Measurements from ENCODE around the gene MRPS2. TPM values are rescaled to one million over a fixed set of nuclear protein-coding genes. Genes with fewer than 3 reads are reported as not detected.
A peak's percentile ranks its signal among the peaks of the same experiment; 100 is the strongest.

MRPS2 gene
- total and polyA plus RNA-seq, 9 of the 15 experiments (the other 6 are each of a cell fraction or from before 2014, with no cell fraction given) = 8.0 to 167 (median 81.3) TPM

GRCh38 chr9:135500071-135500524 is 384 bp upstream of the MRPS2 start:
- no TSS peak for BruUV-seq (replicated peaks)
- ChIA-PET CTCF (ENCODE audit: low intra/inter-chr PET ratio) (interaction anchor here (0.7 kb wide), 1 partner anchor 1707 kb away, joined by 3 read pairs; no protein-coding TSS in a partner anchor), POLR2A (interaction anchor here (0.7 kb wide), 1 partner anchor 13 kb away, joined by 3 read pairs; no protein-coding TSS in a partner anchor)
- WGBS (ENCODE audit: insufficient coverage, low coverage, missing lambda C conversion rate) = 1% methylated on average over 23 of the region's 29 CpGs
- peak; percentile 16 for ATAC-seq
- H3K27me3 ChIP-seq (ENCODE audit: control insufficient read depth in 2 of 2, insufficient read depth in 2 of 2, low read length in 2 of 2) = no peaks in the 10 kb centered on the region
- in situ Hi-C loops (cut with MboI) (no loop called here), intact Hi-C loops (cut with micrococcal nuclease) (loop anchor here (2.0 kb wide), 1 partner anchor 59 kb away; no protein-coding TSS in a partner anchor)
- no peak overlapping the region; the same call in 2 of the 3 replicates for H3K27ac ChIP-seq (ENCODE audit: extremely low read depth, low read depth, low read length)
- H3K9me3 ChIP-seq (replicated peaks; ENCODE audit: control insufficient read depth, insufficient read depth, low read depth, low read length) = no peaks in the 10 kb centered on the region
- H3K4me2 ChIP-seq (ENCODE audit: insufficient read depth, low read length) = peak overlapping the region; percentile 88
- H3K9ac ChIP-seq (ENCODE audit: insufficient read depth in 1 of 2, low read depth in 2 of 2, low read length in 2 of 2) = peak overlapping the region; percentile 92 to 93; a peak in 3 of 4 replicates
- peaks cover 8 to 64% of the 10 kb centered on the region in 2 experiments for H3K4me1 ChIP-seq (replicated peaks in 1 of 2; ENCODE audit: control insufficient read depth in 2 of 2, insufficient read depth in 2 of 2, low read length in 2 of 2)
- peak overlapping the region; percentile 78 for H3K4me3 ChIP-seq
- peaks cover 37% of the 10 kb centered on the region for H3K36me3 ChIP-seq (ENCODE audit: control insufficient read depth, insufficient read depth, low read length)
- peaks cover 41% of the 10 kb centered on the region for H3K79me2 ChIP-seq (ENCODE audit: control insufficient read depth, insufficient read depth, low read length)
- DNase-seq (ENCODE audit: extremely low read depth in 1 of 4, low spot score in 3 of 4) = no peak
- H3K9me1 ChIP-seq (ENCODE audit: control insufficient read depth, insufficient read depth, low read length) = no peaks in the 10 kb centered on the region
- peak overlapping the region; percentile 89 for H2AFZ ChIP-seq (ENCODE audit: low read depth, low read length)
- FAIRE-seq = no peak
- peaks cover 21% of the 10 kb centered on the region for H4K20me1 ChIP-seq (replicated peaks; ENCODE audit: control insufficient read depth, insufficient read depth, low read length)
- TF ChIP-seq GTF2E2 (tag; IDR thresholded peaks at IDR 0.05) = peak; percentile 54; the same call in 1 of the 2 replicates
- TF ChIP-seq E2F1 (CRISPR knock-in tag; IDR thresholded peaks at IDR 0.05) = 0 out of 2 replicates have a peak, but pooled peaks have one; percentile 37
- no peak; the same call in 1 of the 2 replicates for TF ChIP-seq ZNF740 (CRISPR knock-in tag; IDR thresholded peaks at IDR 0.05)
- peak in 1 of 2 experiments; percentile 7; a peak in 1 of 4 replicates for TF ChIP-seq ZNF740 (tag; IDR thresholded peaks at IDR 0.05)
- TF ChIP-seq ZNF583 (CRISPR knock-in tag; IDR thresholded peaks at IDR 0.05) = no peak
- TF ChIP-seq ZNF197 (CRISPR knock-in tag; IDR thresholded peaks at IDR 0.05; ENCODE audit: low read depth) = peak; percentile 59; the same call in 1 of the 2 replicates
- TF ChIP-seq NRF1 (conservative IDR thresholded peaks at IDR 0.05 in 1 of 2, IDR thresholded peaks at IDR 0.05 in 1 of 2) = peak in 1 of 2 experiments; percentile 11; a peak in 2 of 4 replicates
- TF ChIP-seq CHD4 (IDR thresholded peaks at IDR 0.05; ENCODE audit: insufficient read depth, insufficient replicate concordance, low read depth, low read length, poor library complexity, severe bottlenecking) = no peak
- TF ChIP-seq SETDB1 (IDR thresholded peaks at IDR 0.05; ENCODE audit: low read length) = no peak
- TF ChIP-seq KLF10 (CRISPR knock-in tag; IDR thresholded peaks at IDR 0.05) = no peak
- TF ChIP-seq MBD2 (IDR thresholded peaks at IDR 0.05; ENCODE audit: borderline replicate concordance, low read depth) = no peak
- peak; percentile 11 for TF ChIP-seq SAP30 (IDR thresholded peaks at IDR 0.05; ENCODE audit: borderline replicate concordance, insufficient read depth, low read depth, low read length, poor library complexity, severe bottlenecking)
- TF ChIP-seq SRSF1 (IDR thresholded peaks at IDR 0.05; ENCODE audit: low read depth, low read length) = 0 out of 2 replicates have a peak, but pooled peaks have one; percentile 55
- TF ChIP-seq FOXM1 (IDR thresholded peaks at IDR 0.05; ENCODE audit: low read depth) = no peak
- TF ChIP-seq FOXM1 (CRISPR knock-in tag; IDR thresholded peaks at IDR 0.05; ENCODE audit: low read depth) = 0 out of 2 replicates have a peak, but pooled peaks have one; percentile 31
- TF ChIP-seq ZBTB33 (CRISPR knock-in tag; IDR thresholded peaks at IDR 0.05) = no peak
